CD4-positive, CD25-positive, alpha-beta regulatory T cell (primary cell): ENCODE data around the gene TMEM221. TPM values are rescaled to one million over a fixed set of nuclear protein-coding genes. Genes with fewer than 3 reads are reported as not detected.
A peak's percentile ranks its signal among the peaks of the same experiment; 100 is the strongest.

Experiments used
- ATAC-seq, 2 donors: fragments of 150-1000 bp; cut with Tn5 transposase; one replicate each; pipeline ENCODE4 v1.10.0; 2021; ENCODE audit warnings: low read depth in 2 of 2, moderate number of reproducible peaks in 2 of 2, moderate library complexity in 1 of 2
- DNase-seq, 3 donors: peaks; one replicate each; pipeline versions ENCODE4 v3.0.0 to v3.0.0-alpha.2; 2012 to 2022; ENCODE audit warnings: mixed read lengths in 1 of 3
- H3K27ac ChIP-seq: one replicate; pipeline ENCODE4 v1.7.0; 2013; ENCODE audit warnings: mild to moderate bottlenecking, low read length; ENCODE audit not compliant: insufficient read depth, poor library complexity, severe bottlenecking
- H3K27me3 ChIP-seq: one replicate; pipeline ENCODE4 v1.7.0; 2013; ENCODE audit warnings: low read length; ENCODE audit not compliant: control insufficient read depth, insufficient read depth
- H3K36me3 ChIP-seq: one replicate; pipeline ENCODE4 v1.7.0; 2013; ENCODE audit warnings: mild to moderate bottlenecking, low read length, moderate library complexity; ENCODE audit not compliant: control insufficient read depth, insufficient read depth
- H3K4me1 ChIP-seq: 2 replicates; pipeline ENCODE4 v1.7.0; 2013; ENCODE audit warnings: mild to moderate bottlenecking, low read length; ENCODE audit not compliant: insufficient read depth, control insufficient read depth, poor library complexity, severe bottlenecking
- H3K4me3 ChIP-seq: one replicate; pipeline ENCODE4 v1.7.0; 2013; ENCODE audit warnings: low read depth, mild to moderate bottlenecking, low read length, moderate library complexity
- H3K9me3 ChIP-seq, 2 experiments: 1 replicate in 1 of 2; 2 replicates in 1 of 2; pipeline ENCODE4 v1.7.0; 2013; ENCODE audit warnings: low read length in 2 of 2, mild to moderate bottlenecking in 1 of 2, moderate library complexity in 1 of 2; ENCODE audit not compliant: control insufficient read depth in 2 of 2
- H3K27ac Mint-ChIP-seq, 3 donors: one replicate each; pipeline ENCODE4 v1.8.0; 2020 to 2022; ENCODE audit warnings: mild to moderate bottlenecking in 3 of 3, mixed read lengths in 3 of 3, moderate library complexity in 2 of 3
- H3K27me3 Mint-ChIP-seq: one replicate; pipeline ENCODE4 v1.8.0; 2022; ENCODE audit warnings: mild to moderate bottlenecking, mixed read lengths
- H3K36me3 Mint-ChIP-seq: one replicate; pipeline ENCODE4 v1.8.0; 2020; ENCODE audit warnings: mixed read lengths
- H3K4me1 Mint-ChIP-seq, 4 donors: one replicate each; pipeline ENCODE4 v1.8.0; 2020 to 2022; ENCODE audit warnings: mixed read lengths in 4 of 4, mild to moderate bottlenecking in 1 of 4
- H3K4me3 Mint-ChIP-seq, 4 donors: one replicate each; pipeline ENCODE4 v1.8.0; 2020 to 2022; ENCODE audit warnings: mild to moderate bottlenecking in 4 of 4, mixed read lengths in 4 of 4, moderate library complexity in 3 of 4
- H3K9me3 Mint-ChIP-seq, 7 donors: one replicate each; pipeline ENCODE4 v1.8.0; 2020 to 2022; ENCODE audit warnings: mixed read lengths in 7 of 7, mild to moderate bottlenecking in 3 of 7, moderate library complexity in 2 of 7
- polyA plus RNA-seq, 4 donors: library from polyadenylated mRNA; unstranded; fragments of 300-500 nt; fragmentation: Illumina TruSeq; gene quantifications; one replicate each; pipeline ENCODE4 v1.2.3, GENCODE V29; 2021
- total RNA-seq: library from RNA; stranded (reverse); gene quantifications from one replicate; pipeline ENCODE4 v1.2.3, GENCODE V29; 2022

The TMEM221 gene
- total and polyA plus RNA-seq, 5 donors from 2014 or later, result 0.16 TPM; not detected in 4

DNA sequence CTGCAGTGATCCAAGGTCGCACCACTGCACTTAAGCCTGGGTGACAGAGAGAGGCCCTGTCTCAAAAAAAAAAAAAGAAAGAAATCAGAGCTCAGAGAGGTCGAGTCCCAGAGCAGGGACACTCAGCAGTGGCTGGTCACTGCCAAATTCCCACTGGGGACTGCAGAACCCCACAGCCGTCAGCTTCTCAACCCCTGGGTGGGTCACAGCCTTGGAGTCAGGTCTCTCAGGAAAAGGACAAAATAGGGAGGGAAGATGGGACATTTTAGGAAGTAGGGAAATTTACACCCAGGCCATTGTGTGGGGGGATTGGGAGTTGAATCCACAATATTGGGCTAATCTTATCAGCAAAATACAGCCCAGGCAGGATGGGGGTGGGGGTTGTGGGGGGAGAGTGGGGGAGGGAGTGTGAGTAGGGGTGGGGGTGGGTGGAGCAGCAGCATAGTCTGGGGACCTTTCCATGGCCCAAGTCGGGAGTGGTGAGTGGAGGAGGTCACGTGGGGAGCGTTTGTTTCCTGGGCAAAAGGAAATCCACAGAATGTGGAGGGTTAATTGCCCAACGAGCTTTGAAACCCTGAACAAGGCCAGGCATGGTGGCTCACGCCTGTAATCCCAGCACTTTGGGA lies 49.5 kb downstream of the TMEM221 start:
- H3K27ac ChIP-seq, result no peak overlapping the region
- ATAC-seq, result no peak
- no peak overlapping the region for H3K4me3 ChIP-seq
- H3K27me3 ChIP-seq, result no peaks in the 10 kb centered on the region
- H3K9me3 ChIP-seq, result no peaks in the 10 kb centered on the region
- Mint-ChIP-seq H3K27ac (peak overlapping the region in 1 of 3 donors; percentile 32), H3K9me3 (no peaks in the 10 kb centered on the region), H3K4me3 (no peak overlapping the region), H3K36me3 (peaks cover 3% of the 10 kb centered on the region), H3K27me3 (peaks cover 9% of the 10 kb centered on the region), H3K4me1 (peaks cover 0 to 22% (median 8%) of the 10 kb centered on the region in 4 donors)
- no peak for DNase-seq
- H3K4me1 ChIP-seq, result peaks cover 14% of the 10 kb centered on the region
- H3K36me3 ChIP-seq, result peaks cover 7% of the 10 kb centered on the region

DNA sequence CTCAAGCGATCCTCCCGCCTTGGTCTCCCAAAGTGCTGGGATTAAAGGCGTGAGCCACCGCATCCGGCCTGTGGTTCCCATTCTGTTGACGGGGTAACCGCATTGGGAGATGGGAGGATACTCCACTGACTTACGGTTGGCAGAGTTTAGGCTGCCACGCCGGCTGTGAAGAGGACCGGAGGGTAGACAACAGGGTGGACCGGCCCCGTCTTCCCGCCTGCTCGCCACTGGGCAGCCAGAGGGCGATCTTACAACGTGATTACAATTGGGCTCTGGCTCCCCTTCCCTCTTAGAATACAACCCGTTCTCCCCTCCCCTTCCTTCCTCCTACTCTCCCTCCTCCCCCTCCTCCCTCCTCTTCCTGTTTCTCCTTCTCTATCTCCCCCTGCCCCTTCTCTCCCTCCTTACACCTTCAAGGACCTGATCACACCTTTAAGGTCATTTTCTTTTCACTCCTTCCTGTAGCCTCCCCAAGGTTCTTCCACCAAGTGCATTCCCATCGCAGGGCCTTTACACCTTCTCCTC lies 53.5 kb downstream of the TMEM221 start:
- H3K4me3 Mint-ChIP-seq, result peak overlapping the region in 2 of 4 donors; percentile 33 to 56

DNA sequence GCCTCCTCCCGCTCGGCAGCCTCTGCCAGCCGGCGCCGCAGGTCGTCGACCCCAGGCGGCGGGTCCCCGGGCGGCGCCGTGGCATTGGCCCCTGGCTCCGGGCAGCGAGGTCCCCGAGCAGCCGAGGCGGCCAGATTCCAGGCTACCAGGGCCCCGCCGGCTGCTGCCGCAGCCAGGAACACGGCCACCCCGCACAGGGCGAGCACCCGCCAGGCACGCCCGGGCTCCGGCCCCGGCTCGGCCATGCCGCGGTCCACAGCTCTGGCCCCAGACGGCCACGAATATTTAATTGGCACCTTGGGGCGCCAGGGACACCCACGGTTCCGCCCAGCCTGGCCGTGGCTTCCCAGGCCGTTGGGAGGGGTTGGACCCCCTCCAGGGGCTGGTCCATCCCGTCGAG lies 54.6 kb downstream of the TMEM221 start, which contains the start of gene CCDC194:
Gene CCDC194, minus strand, starts transcription at position 283 of the 400 bp plus-strand sequence. Its CDS starts 38 bp downstream, at position 245.
- Mint-ChIP-seq H3K4me3 (peak within 1 kb of the TSS in 3 of 4 donors; percentile 33 to 56 (median 41)), H3K4me1 (peaks cover 0 to 25% (median 14%) of the 10 kb centered on the region in 4 donors), H3K27me3 (peaks cover 18% of the 10 kb centered on the region), H3K9me3 (peaks cover 0 to 3% (median 0%) of the 10 kb centered on the region in 7 donors), H3K27ac (peak within 1 kb of the TSS; percentile 67 to 84 (median 80)), H3K36me3 (peaks cover 3% of the 10 kb centered on the region)
- Histone ChIP-seq H3K4me3 (no peak within 1 kb of the TSS), H3K9me3 (peaks cover 0 to 2% of the 10 kb centered on the region in 2 experiments), H3K27me3 (peaks cover 6% of the 10 kb centered on the region), H3K4me1 (peaks cover 30% of the 10 kb centered on the region), H3K27ac (peak within 1 kb of the TSS; percentile 15), H3K36me3 (no peaks in the 10 kb centered on the region)
- ATAC-seq (no peak), DNase-seq (no peak)

More for the DNA sequence above, 53.5 kb downstream of the TMEM221 start:
- peaks cover 3% of the 10 kb centered on the region for H3K36me3 Mint-ChIP-seq
- Histone ChIP-seq H3K27me3 (peaks cover 5% of the 10 kb centered on the region), H3K4me3 (no peak overlapping the region), H3K9me3 (no peaks in the 10 kb centered on the region), H3K27ac (peak overlapping the region; percentile 15), H3K36me3 (no peaks in the 10 kb centered on the region), H3K4me1 (peaks cover 30% of the 10 kb centered on the region)
- H3K27me3 Mint-ChIP-seq, result peaks cover 18% of the 10 kb centered on the region
- H3K27ac Mint-ChIP-seq, result peak overlapping the region; percentile 67 to 84 (median 80)
- DNase-seq (peak; percentile 20 to 81 (median 31)), ATAC-seq (peak; percentile 15 to 25)
- peaks cover 0 to 24% (median 14%) of the 10 kb centered on the region in 4 donors for H3K4me1 Mint-ChIP-seq
- H3K9me3 Mint-ChIP-seq, result peaks cover 0 to 3% (median 0%) of the 10 kb centered on the region in 7 donors

DNA sequence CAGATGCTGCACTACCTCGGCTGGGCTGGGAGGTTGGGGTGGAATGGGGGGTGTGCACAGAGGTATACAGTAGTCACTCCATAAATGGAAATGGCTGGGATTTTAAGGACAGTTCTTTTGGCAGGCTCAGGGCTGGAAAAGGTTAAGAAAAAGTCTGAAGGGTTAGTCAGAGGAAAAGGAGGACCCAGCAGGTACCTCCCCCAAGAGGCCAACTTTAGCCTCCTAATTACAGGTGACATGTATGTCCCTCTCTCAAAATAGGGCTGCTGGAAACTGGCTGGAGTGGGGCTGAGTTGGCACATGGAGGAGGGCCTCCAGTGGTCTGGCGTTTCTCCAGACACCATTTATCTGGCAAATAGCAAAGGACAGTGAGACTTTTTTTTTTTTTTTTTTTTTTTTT lies 55.5 kb downstream of the TMEM221 start:
- Histone ChIP-seq H3K4me1 (peaks cover 30% of the 10 kb centered on the region), H3K27ac (no peak overlapping the region), H3K36me3 (no peaks in the 10 kb centered on the region), H3K9me3 (peaks cover 0 to 2% of the 10 kb centered on the region in 2 experiments), H3K4me3 (no peak overlapping the region), H3K27me3 (peaks cover 6% of the 10 kb centered on the region)
- H3K27me3 Mint-ChIP-seq, result peaks cover 23% of the 10 kb centered on the region
- peaks cover 0 to 25% (median 14%) of the 10 kb centered on the region in 4 donors for H3K4me1 Mint-ChIP-seq
- H3K36me3 Mint-ChIP-seq, result peaks cover 3% of the 10 kb centered on the region
- peaks cover 0 to 3% (median 0%) of the 10 kb centered on the region in 7 donors for H3K9me3 Mint-ChIP-seq
- H3K27ac Mint-ChIP-seq, result peak overlapping the region in 1 of 3 donors; percentile 47
- ATAC-seq, result no peak
- peak overlapping the region in 1 of 4 donors; percentile 41 for H3K4me3 Mint-ChIP-seq
- DNase-seq, result no peak

DNA sequence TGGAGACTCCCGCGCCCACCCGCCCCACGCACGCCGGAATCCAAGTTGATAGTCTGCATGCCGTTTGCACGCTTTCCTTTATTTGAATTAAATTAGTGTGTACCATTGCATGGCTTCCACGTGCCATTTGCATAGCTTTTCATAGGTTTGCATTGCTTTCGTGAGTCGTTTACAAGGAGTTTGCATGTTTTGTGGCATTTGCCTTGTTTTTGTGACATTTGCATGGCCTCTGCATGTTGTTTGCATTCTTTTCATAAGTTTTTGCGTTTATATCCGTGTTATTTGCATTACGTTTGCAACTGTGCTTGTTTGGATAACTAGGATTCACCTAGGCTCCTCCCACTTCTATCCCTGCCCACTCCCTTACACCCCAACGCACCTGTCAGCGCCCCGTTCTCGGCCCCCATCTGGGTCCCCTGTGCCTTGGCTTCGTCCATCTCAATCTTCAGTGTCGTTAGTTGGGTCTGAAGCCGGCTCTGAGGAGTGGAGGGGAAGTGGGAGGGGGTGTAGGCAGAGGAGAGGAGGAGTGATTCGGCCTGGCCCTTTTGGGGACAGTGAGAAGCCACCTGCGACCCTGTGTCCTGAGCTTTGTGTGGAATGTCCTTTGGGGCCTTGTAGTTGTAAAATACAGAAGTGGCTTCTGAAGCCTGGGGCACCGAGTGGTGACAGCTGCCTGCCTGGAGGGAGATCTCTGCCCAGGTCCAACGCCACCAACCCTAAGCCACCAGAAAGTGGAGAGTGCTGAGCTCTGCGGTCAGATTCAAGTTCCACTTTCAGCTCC lies 56.9 kb downstream of the TMEM221 start:
- Mint-ChIP-seq H3K4me1 (peaks cover 0 to 25% (median 14%) of the 10 kb centered on the region in 4 donors), H3K27me3 (peaks cover 25% of the 10 kb centered on the region), H3K4me3 (peak overlapping the region; percentile 38 to 82 (median 66)), H3K9me3 (peaks cover 0 to 3% (median 0%) of the 10 kb centered on the region in 7 donors), H3K27ac (peak overlapping the region in 1 of 3 donors; percentile 25), H3K36me3 (no peaks in the 10 kb centered on the region)
- Histone ChIP-seq H3K9me3 (peaks cover 0 to 2% of the 10 kb centered on the region in 2 experiments), H3K4me3 (peak overlapping the region; percentile 77), H3K4me1 (peaks cover 30% of the 10 kb centered on the region), H3K36me3 (no peaks in the 10 kb centered on the region), H3K27me3 (peaks cover 6% of the 10 kb centered on the region), H3K27ac (no peak overlapping the region)
- peak; percentile 22 to 32 for ATAC-seq
- DNase-seq, result no peak

DNA sequence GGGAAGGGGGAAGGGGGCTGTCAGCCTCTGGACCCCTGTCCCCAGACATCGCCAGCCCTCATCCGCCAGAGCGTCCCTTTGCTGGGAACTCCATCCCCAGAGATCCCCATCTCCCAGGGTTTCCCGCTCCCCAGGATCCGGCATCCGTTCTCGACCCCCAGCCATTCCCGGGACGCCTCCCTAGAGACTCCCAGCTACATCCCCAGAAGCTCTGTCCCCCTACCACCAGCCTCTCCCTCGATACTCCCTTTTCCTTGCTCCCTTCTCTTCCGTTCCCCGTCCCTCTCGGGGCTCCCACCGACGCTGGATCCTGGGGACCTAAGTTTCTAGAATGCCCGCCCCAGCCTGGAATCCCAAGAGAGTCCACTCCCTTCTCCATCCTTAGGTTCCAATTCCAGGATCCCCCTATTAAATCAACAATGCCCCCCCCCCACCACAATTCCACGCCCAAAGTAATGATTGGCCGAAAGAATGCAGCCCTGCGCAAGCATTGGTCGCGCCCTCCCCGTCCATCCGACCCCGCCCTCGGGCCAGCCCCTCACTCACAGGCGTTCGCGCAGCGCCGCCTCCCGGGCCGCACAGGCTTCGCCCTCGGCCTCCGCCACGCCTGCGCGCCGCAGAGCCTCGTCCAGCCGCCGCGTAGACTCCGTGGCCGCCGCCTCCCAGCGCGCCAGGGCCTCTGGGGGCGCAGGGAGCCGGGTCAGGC lies 57.6 kb downstream of the TMEM221 start:
- peak overlapping the region; percentile 51 for H3K4me3 ChIP-seq
- peaks cover 30% of the 10 kb centered on the region for H3K4me1 ChIP-seq
- peaks cover 0 to 3% (median 0%) of the 10 kb centered on the region in 7 donors for H3K9me3 Mint-ChIP-seq
- H3K36me3 ChIP-seq, result no peaks in the 10 kb centered on the region
- no peaks in the 10 kb centered on the region for H3K36me3 Mint-ChIP-seq
- peaks cover 25% of the 10 kb centered on the region for H3K27me3 Mint-ChIP-seq
- no peak overlapping the region for H3K27ac ChIP-seq
- H3K4me1 Mint-ChIP-seq, result peaks cover 0 to 27% (median 17%) of the 10 kb centered on the region in 4 donors
- DNase-seq, result peak; percentile 80 to 89 (median 83)
- peak; percentile 92 to 96 for ATAC-seq
- H3K4me3 Mint-ChIP-seq, result peak overlapping the region; percentile 58 to 91 (median 86)
- H3K27me3 ChIP-seq, result peaks cover 6% of the 10 kb centered on the region
- H3K9me3 ChIP-seq, result peaks cover 0 to 2% of the 10 kb centered on the region in 2 experiments
- peak overlapping the region; percentile 62 to 88 (median 63) for H3K27ac Mint-ChIP-seq
